Activated CD4-positive, alpha-beta T cell treated with anti-CD3 and anti-CD28 coated beads, Interleukin-2, amount 10 ng/mL, durations not matched to agents 7 days and 5 days (primary cell): ENCODE results near the gene MROH9. TPM values are rescaled to one million over a fixed set of nuclear protein-coding genes. Genes with fewer than 3 reads are reported as not detected.

ENCODE experiments used
- CTCF ChIA-PET: fragments of 350-600 bp; sonication (Branson Sonifier 250); formaldehyde crosslinking; loops from one replicate; lab custom pipeline; 2021; ENCODE audit warnings: antibody characterized with exemption; lab: Charles Lee
- POLR2A ChIA-PET: fragments of 350-600 bp; sonication (Branson Sonifier 250); formaldehyde crosslinking; loops from one replicate; lab custom pipeline; 2021; ENCODE audit warnings: antibody characterized with exemption; lab: Charles Lee
- DNase-seq: peaks from one replicate; pipeline ENCODE4 v3.0.0-alpha.2; 2020
- H3K27ac Mint-ChIP-seq: one replicate; pipeline ENCODE4 v1.8.0; 2021; ENCODE audit warnings: mild to moderate bottlenecking, moderate library complexity, mixed read lengths
- H3K27me3 Mint-ChIP-seq: one replicate; pipeline ENCODE4 v1.8.0; 2021; ENCODE audit warnings: mixed read lengths
- H3K36me3 Mint-ChIP-seq: one replicate; pipeline ENCODE4 v1.8.0; 2021; ENCODE audit warnings: low read depth, mixed read lengths
- H3K4me1 Mint-ChIP-seq: one replicate; pipeline ENCODE4 v1.8.0; 2021; ENCODE audit warnings: mixed read lengths
- H3K4me3 Mint-ChIP-seq: one replicate; pipeline ENCODE4 v1.8.0; 2021; ENCODE audit warnings: mild to moderate bottlenecking, moderate library complexity, mixed read lengths
- H3K9me3 Mint-ChIP-seq: one replicate; pipeline ENCODE4 v1.8.0; 2021; ENCODE audit warnings: mixed read lengths
- total RNA-seq, 2 experiments: library from RNA; stranded (reverse); gene quantifications; one replicate each; pipeline ENCODE4 v1.2.3, GENCODE V29; 2021

Gene MROH9
- total RNA-seq, 2 experiments from 2014 or later, result not detected

GRCh38 chr1:170986901-170987300 is 51.6 kb downstream of the MROH9 start:
- POLR2A ChIA-PET, result no interaction called here

GRCh38 chr1:170987424-170987823 is 52.1 kb downstream of the MROH9 start:
- POLR2A ChIA-PET, result no interaction called here
- Mint-ChIP-seq H3K4me1 (no peaks in the 10 kb centered on the region), H3K4me3 (no peak overlapping the region), H3K27me3 (no peaks in the 10 kb centered on the region), H3K27ac (no peak overlapping the region), H3K9me3 (no peaks in the 10 kb centered on the region), H3K36me3 (no peaks in the 10 kb centered on the region)
- DNase-seq, result no peak
- CTCF ChIA-PET, result no interaction called here

More at GRCh38 chr1:170986901-170987300, 51.6 kb downstream of the MROH9 start:
- CTCF ChIA-PET, result no interaction called here
- Mint-ChIP-seq H3K9me3 (no peaks in the 10 kb centered on the region), H3K27ac (no peak overlapping the region), H3K36me3 (no peaks in the 10 kb centered on the region), H3K4me1 (no peaks in the 10 kb centered on the region), H3K27me3 (no peaks in the 10 kb centered on the region), H3K4me3 (no peak overlapping the region)
- no peak for DNase-seq

- ChIA-PET POLR2A (no interaction called here), CTCF (no interaction called here)
- no peak overlapping the region for H3K4me3 Mint-ChIP-seq
- H3K27me3 Mint-ChIP-seq, result no peaks in the 10 kb centered on the region
- no peaks in the 10 kb centered on the region for H3K4me1 Mint-ChIP-seq
- H3K36me3 Mint-ChIP-seq, result no peaks in the 10 kb centered on the region
- no peaks in the 10 kb centered on the region for H3K9me3 Mint-ChIP-seq
- no peak for DNase-seq
- H3K27ac Mint-ChIP-seq, result no peak overlapping the region
Observed at GRCh38 chr1:170993151-170993550, 57.8 kb downstream of the MROH9 start.

GRCh38 chr1:170993717-170994116 is 58.4 kb downstream of the MROH9 start:
- no peak for DNase-seq
- H3K27ac Mint-ChIP-seq, result no peak overlapping the region
- no peak overlapping the region for H3K4me3 Mint-ChIP-seq
- no peaks in the 10 kb centered on the region for H3K27me3 Mint-ChIP-seq
- H3K9me3 Mint-ChIP-seq, result no peaks in the 10 kb centered on the region
- no peaks in the 10 kb centered on the region for H3K4me1 Mint-ChIP-seq
- POLR2A ChIA-PET, result no interaction called here
- no peaks in the 10 kb centered on the region for H3K36me3 Mint-ChIP-seq
- CTCF ChIA-PET, result no interaction called here

- Mint-ChIP-seq H3K4me3 (no peak overlapping the region), H3K36me3 (no peaks in the 10 kb centered on the region), H3K4me1 (no peaks in the 10 kb centered on the region), H3K9me3 (no peaks in the 10 kb centered on the region), H3K27ac (no peak overlapping the region), H3K27me3 (no peaks in the 10 kb centered on the region)
- ChIA-PET CTCF (no interaction called here), POLR2A (no interaction called here)
- no peak for DNase-seq
Observed at GRCh38 chr1:171014880-171015279, 79.5 kb downstream of the MROH9 start.

- no peaks in the 10 kb centered on the region for H3K4me1 Mint-ChIP-seq
- DNase-seq, result no peak
- no peaks in the 10 kb centered on the region for H3K9me3 Mint-ChIP-seq
- H3K36me3 Mint-ChIP-seq, result no peaks in the 10 kb centered on the region
- no peaks in the 10 kb centered on the region for H3K27me3 Mint-ChIP-seq
- H3K4me3 Mint-ChIP-seq, result no peak overlapping the region
- ChIA-PET CTCF (no interaction called here), POLR2A (no interaction called here)
- H3K27ac Mint-ChIP-seq, result no peak overlapping the region
Observed at GRCh38 chr1:171017426-171017825, 82.1 kb downstream of the MROH9 start.

- no peaks in the 10 kb centered on the region for H3K4me1 Mint-ChIP-seq
- H3K27me3 Mint-ChIP-seq, result no peaks in the 10 kb centered on the region
- ChIA-PET POLR2A (interaction anchor here (0.7 kb wide), 1 partner anchor 1835 kb away, joined by 4 read pairs; no protein-coding TSS in a partner anchor), CTCF (no interaction called here)
- H3K9me3 Mint-ChIP-seq, result no peaks in the 10 kb centered on the region
- DNase-seq, result no peak
- H3K4me3 Mint-ChIP-seq, result no peak overlapping the region
- no peak overlapping the region for H3K27ac Mint-ChIP-seq
- no peaks in the 10 kb centered on the region for H3K36me3 Mint-ChIP-seq
Observed at GRCh38 chr1:171019971-171020370, 84.6 kb downstream of the MROH9 start.

GRCh38 chr1:171032822-171033702 is 97.7 kb downstream of the MROH9 start:
- H3K4me3 Mint-ChIP-seq, result no peak overlapping the region
- CTCF ChIA-PET, result no interaction called here

GRCh38 chr1:171037626-171038025 is 102.3 kb downstream of the MROH9 start:
- Mint-ChIP-seq H3K27me3 (no peaks in the 10 kb centered on the region), H3K27ac (no peak overlapping the region), H3K9me3 (no peaks in the 10 kb centered on the region), H3K4me1 (no peaks in the 10 kb centered on the region), H3K4me3 (no peak overlapping the region), H3K36me3 (no peaks in the 10 kb centered on the region)
- CTCF ChIA-PET, result no interaction called here
- no peak for DNase-seq
- POLR2A ChIA-PET, result no interaction called here

More at GRCh38 chr1:171032822-171033702, 97.7 kb downstream of the MROH9 start:
- Mint-ChIP-seq H3K27me3 (no peaks in the 10 kb centered on the region), H3K9me3 (peaks cover 4% of the 10 kb centered on the region), H3K4me1 (no peaks in the 10 kb centered on the region), H3K36me3 (no peaks in the 10 kb centered on the region), H3K27ac (no peak overlapping the region)
- no peak for DNase-seq
- POLR2A ChIA-PET, result no interaction called here

GRCh38 chr1:171038284-171038683 is 103.0 kb downstream of the MROH9 start:
- Mint-ChIP-seq H3K4me1 (no peaks in the 10 kb centered on the region), H3K4me3 (no peak overlapping the region), H3K27ac (no peak overlapping the region), H3K36me3 (no peaks in the 10 kb centered on the region), H3K27me3 (no peaks in the 10 kb centered on the region), H3K9me3 (no peaks in the 10 kb centered on the region)
- no peak for DNase-seq
- ChIA-PET CTCF (no interaction called here), POLR2A (no interaction called here)

- no peaks in the 10 kb centered on the region for H3K4me1 Mint-ChIP-seq
- no peaks in the 10 kb centered on the region for H3K36me3 Mint-ChIP-seq
- H3K4me3 Mint-ChIP-seq, result no peak overlapping the region
- POLR2A ChIA-PET, result no interaction called here
- peaks cover 3% of the 10 kb centered on the region for H3K9me3 Mint-ChIP-seq
- H3K27ac Mint-ChIP-seq, result no peak overlapping the region
- H3K27me3 Mint-ChIP-seq, result no peaks in the 10 kb centered on the region
- CTCF ChIA-PET, result no interaction called here
- no peak for DNase-seq
Observed at GRCh38 chr1:171048014-171048413, 112.7 kb downstream of the MROH9 start.

- no peak overlapping the region for H3K27ac Mint-ChIP-seq
- no peak overlapping the region for H3K4me3 Mint-ChIP-seq
- no peak for DNase-seq
- no peaks in the 10 kb centered on the region for H3K27me3 Mint-ChIP-seq
- H3K36me3 Mint-ChIP-seq, result no peaks in the 10 kb centered on the region
- POLR2A ChIA-PET, result no interaction called here
- H3K4me1 Mint-ChIP-seq, result no peaks in the 10 kb centered on the region
- CTCF ChIA-PET, result no interaction called here
- peaks cover 7% of the 10 kb centered on the region for H3K9me3 Mint-ChIP-seq
Observed at GRCh38 chr1:171052977-171053376, 117.6 kb downstream of the MROH9 start.

- ChIA-PET CTCF (no interaction called here), POLR2A (no interaction called here)
- Mint-ChIP-seq H3K9me3 (peaks cover 6% of the 10 kb centered on the region), H3K4me3 (no peak overlapping the region), H3K27me3 (no peaks in the 10 kb centered on the region), H3K36me3 (no peaks in the 10 kb centered on the region), H3K27ac (no peak overlapping the region), H3K4me1 (no peaks in the 10 kb centered on the region)
- DNase-seq, result no peak
Observed at GRCh38 chr1:171055966-171056643, 120.8 kb downstream of the MROH9 start.
